Measurements from ENCODE around the gene RGS17. TPM values are rescaled to one million over a fixed set of nuclear protein-coding genes. Genes with fewer than 3 reads are reported as not detected.
"Not testable (repeated sequence)": the region's sequence is repeated elsewhere in the genome, so short reads cannot be mapped to it uniquely, and the experiment has no call there.

RGS17 gene
- total and polyA plus RNA-seq, 5 experiments from 2014 or later, result 0.13 TPM; not detected in 4

GRCh38 chr6:153111082-153111481 is 20.0 kb downstream of the RGS17 start:
- DNase-seq, H3K27ac Mint-ChIP-seq, H3K4me3 Mint-ChIP-seq, POLR2A ChIA-PET, H3K4me1 Mint-ChIP-seq, ATAC-seq: not testable (repeated sequence)
- H3K27me3 Mint-ChIP-seq, result peaks cover 2 to 26% (median 11%) of the 10 kb centered on the region in 5 donors
- H3K9me3 Mint-ChIP-seq, result peaks cover 0 to 28% (median 21%) of the 10 kb centered on the region in 9 donors
- peaks cover 0 to 17% (median 4%) of the 10 kb centered on the region in 3 donors for H3K36me3 Mint-ChIP-seq

- peaks cover 0 to 17% (median 4%) of the 10 kb centered on the region in 3 donors for H3K36me3 Mint-ChIP-seq
- DNase-seq, POLR2A ChIA-PET, H3K27ac Mint-ChIP-seq, H3K4me3 Mint-ChIP-seq, ATAC-seq, H3K4me1 Mint-ChIP-seq: not testable (repeated sequence)
- H3K27me3 Mint-ChIP-seq, result peaks cover 2 to 30% (median 11%) of the 10 kb centered on the region in 5 donors
- peaks cover 0 to 28% (median 21%) of the 10 kb centered on the region in 9 donors for H3K9me3 Mint-ChIP-seq
Measured at GRCh38 chr6:153110612-153111011, 20.5 kb downstream of the RGS17 start.

GRCh38 chr6:153108315-153108714 is 22.8 kb downstream of the RGS17 start:
- DNase-seq, result no peak
- peaks cover 0 to 12% (median 0%) of the 10 kb centered on the region in 3 donors for H3K36me3 Mint-ChIP-seq
- H3K4me3 Mint-ChIP-seq, result no peak overlapping the region
- peaks cover 2 to 38% (median 7%) of the 10 kb centered on the region in 5 donors for H3K27me3 Mint-ChIP-seq
- peaks cover 0 to 17% (median 11%) of the 10 kb centered on the region in 9 donors for H3K9me3 Mint-ChIP-seq
- ATAC-seq, result no peak
- POLR2A ChIA-PET, result no interaction called here
- H3K4me1 Mint-ChIP-seq, result no peaks in the 10 kb centered on the region
- H3K27ac Mint-ChIP-seq, result no peak overlapping the region

- POLR2A ChIA-PET, result no interaction called here
- Mint-ChIP-seq H3K4me3 (no peak overlapping the region), H3K27ac (no peak overlapping the region), H3K4me1 (no peaks in the 10 kb centered on the region), H3K27me3 (peaks cover 0 to 38% (median 6%) of the 10 kb centered on the region in 5 donors), H3K36me3 (no peaks in the 10 kb centered on the region), H3K9me3 (no peaks in the 10 kb centered on the region)
- DNase-seq, result no peak
- no peak for ATAC-seq
Measured at GRCh38 chr6:153106021-153106420, 25.1 kb downstream of the RGS17 start.

GRCh38 chr6:153104220-153104619 is 26.9 kb downstream of the RGS17 start:
- no peak overlapping the region for H3K4me3 Mint-ChIP-seq
- no peaks in the 10 kb centered on the region for H3K36me3 Mint-ChIP-seq
- H3K9me3 Mint-ChIP-seq, result no peaks in the 10 kb centered on the region
- no peak overlapping the region for H3K27ac Mint-ChIP-seq
- H3K27me3 Mint-ChIP-seq, result peaks cover 0 to 38% (median 8%) of the 10 kb centered on the region in 5 donors
- no peaks in the 10 kb centered on the region for H3K4me1 Mint-ChIP-seq
- DNase-seq (no peak), ATAC-seq (no peak)
- POLR2A ChIA-PET, result no interaction called here

GRCh38 chr6:153103319-153103655 is 27.8 kb downstream of the RGS17 start:
- H3K27me3 Mint-ChIP-seq, result peaks cover 0 to 30% (median 8%) of the 10 kb centered on the region in 5 donors
- POLR2A ChIA-PET, result no interaction called here
- H3K9me3 Mint-ChIP-seq, result no peaks in the 10 kb centered on the region
- no peak for DNase-seq
- H3K4me3 Mint-ChIP-seq, result no peak overlapping the region
- no peak overlapping the region for H3K27ac Mint-ChIP-seq
- H3K36me3 Mint-ChIP-seq, result no peaks in the 10 kb centered on the region
- ATAC-seq, result no peak
- H3K4me1 Mint-ChIP-seq, result no peaks in the 10 kb centered on the region

- no peak overlapping the region for H3K4me3 Mint-ChIP-seq
- DNase-seq (no peak), ATAC-seq (no peak)
- POLR2A ChIA-PET, result no interaction called here
- H3K27me3 Mint-ChIP-seq, result peaks cover 0 to 27% (median 9%) of the 10 kb centered on the region in 5 donors
- no peaks in the 10 kb centered on the region for H3K4me1 Mint-ChIP-seq
- H3K36me3 Mint-ChIP-seq, result no peaks in the 10 kb centered on the region
- no peak overlapping the region for H3K27ac Mint-ChIP-seq
- H3K9me3 Mint-ChIP-seq, result no peaks in the 10 kb centered on the region
Measured at GRCh38 chr6:153102605-153103318, 28.3 kb downstream of the RGS17 start.

- H3K4me1 Mint-ChIP-seq, result no peaks in the 10 kb centered on the region
- DNase-seq (no peak), ATAC-seq (no peak)
- POLR2A ChIA-PET, result no interaction called here
- no peak overlapping the region for H3K27ac Mint-ChIP-seq
- no peak overlapping the region for H3K4me3 Mint-ChIP-seq
- H3K36me3 Mint-ChIP-seq, result no peaks in the 10 kb centered on the region
- H3K9me3 Mint-ChIP-seq, result no peaks in the 10 kb centered on the region
- H3K27me3 Mint-ChIP-seq, result peaks cover 0 to 32% (median 11%) of the 10 kb centered on the region in 5 donors
Measured at GRCh38 chr6:153101461-153101860, 29.6 kb downstream of the RGS17 start.

- Mint-ChIP-seq H3K36me3 (no peaks in the 10 kb centered on the region), H3K27ac (no peak overlapping the region), H3K27me3 (peaks cover 3 to 16% (median 11%) of the 10 kb centered on the region in 5 donors), H3K9me3 (no peaks in the 10 kb centered on the region), H3K4me1 (no peaks in the 10 kb centered on the region), H3K4me3 (no peak overlapping the region)
- no peak for ATAC-seq
- DNase-seq, result no peak
- POLR2A ChIA-PET, result no interaction called here
Measured at GRCh38 chr6:153099636-153100035, 31.4 kb downstream of the RGS17 start.

- DNase-seq (no peak), ATAC-seq (no peak)
- POLR2A ChIA-PET, result no interaction called here
- no peaks in the 10 kb centered on the region for H3K4me1 Mint-ChIP-seq
- H3K27me3 Mint-ChIP-seq, result peaks cover 3 to 11% (median 10%) of the 10 kb centered on the region in 5 donors
- H3K36me3 Mint-ChIP-seq, result no peaks in the 10 kb centered on the region
- H3K9me3 Mint-ChIP-seq, result no peaks in the 10 kb centered on the region
- H3K4me3 Mint-ChIP-seq, result no peak overlapping the region
- no peak overlapping the region for H3K27ac Mint-ChIP-seq
Measured at GRCh38 chr6:153096792-153097191, 34.3 kb downstream of the RGS17 start.

GRCh38 chr6:153096031-153096430 is 35.1 kb downstream of the RGS17 start:
- Mint-ChIP-seq H3K4me1 (no peaks in the 10 kb centered on the region), H3K27ac (no peak overlapping the region), H3K4me3 (no peak overlapping the region), H3K9me3 (no peaks in the 10 kb centered on the region), H3K27me3 (peaks cover 3 to 11% (median 10%) of the 10 kb centered on the region in 5 donors), H3K36me3 (no peaks in the 10 kb centered on the region)
- POLR2A ChIA-PET, result no interaction called here
- no peak for ATAC-seq
- DNase-seq, result no peak

- POLR2A ChIA-PET, result no interaction called here
- H3K27ac Mint-ChIP-seq, result no peak overlapping the region
- H3K4me3 Mint-ChIP-seq, result no peak overlapping the region
- H3K4me1 Mint-ChIP-seq, result no peaks in the 10 kb centered on the region
- peaks cover 0 to 2% (median 0%) of the 10 kb centered on the region in 9 donors for H3K9me3 Mint-ChIP-seq
- ATAC-seq, result no peak
- H3K36me3 Mint-ChIP-seq, result no peaks in the 10 kb centered on the region
- H3K27me3 Mint-ChIP-seq, result peaks cover 0 to 5% (median 3%) of the 10 kb centered on the region in 5 donors
- DNase-seq, result no peak
Measured at GRCh38 chr6:153092082-153093013, 38.7 kb downstream of the RGS17 start.

- DNase-seq, result no peak
- Mint-ChIP-seq H3K27me3 (peaks cover 0 to 3% (median 0%) of the 10 kb centered on the region in 5 donors), H3K27ac (no peak overlapping the region), H3K9me3 (peaks cover 0 to 2% (median 0%) of the 10 kb centered on the region in 9 donors), H3K4me1 (no peaks in the 10 kb centered on the region), H3K36me3 (no peaks in the 10 kb centered on the region), H3K4me3 (no peak overlapping the region)
- POLR2A ChIA-PET, result no interaction called here
- no peak for ATAC-seq
Measured at GRCh38 chr6:153090241-153090930, 40.7 kb downstream of the RGS17 start.
